SJSA1 (cell line): ENCODE results near the gene ATE1. TPM values are rescaled to one million over a fixed set of nuclear protein-coding genes. Genes with fewer than 3 reads are reported as not detected.
"Not testable (repeated sequence)": the region's sequence is repeated elsewhere in the genome, so short reads cannot be mapped to it uniquely, and the experiment has no call there.

Source experiments
- DNase-seq, 2 experiments: peaks; one replicate each; pipeline ENCODE4 v3.0.0-alpha.2; 2015 to 2020; ENCODE audit warnings: low spot score in 2 of 2, low read depth in 1 of 2
- H3K27ac ChIP-seq: fragments of 250-450 bp; sonication (Bioruptor Pico); 2 replicates; pipeline ENCODE4 v1.5.1; 2020; ENCODE audit warnings: mild to moderate bottlenecking, moderate library complexity
- H3K27me3 ChIP-seq: fragments of 250-450 bp; sonication (Bioruptor Pico); replicated peaks from 2 replicates; pipeline ENCODE4 v1.5.1; 2020; ENCODE audit warnings: mild to moderate bottlenecking, moderate library complexity
- H3K36me3 ChIP-seq: fragments of 250-450 bp; sonication (Bioruptor Pico); 2 replicates; pipeline ENCODE4 v1.5.1; 2020; ENCODE audit warnings: mild to moderate bottlenecking
- H3K4me1 ChIP-seq: fragments of 250-450 bp; sonication (Bioruptor Pico); replicated peaks from 2 replicates; pipeline ENCODE4 v1.6.1; 2021; ENCODE audit warnings: mild to moderate bottlenecking
- H3K4me3 ChIP-seq: fragments of 250-450 bp; sonication (Bioruptor Pico); 2 replicates; pipeline ENCODE4 v1.5.1; 2020; ENCODE audit warnings: mild to moderate bottlenecking
- H3K9me3 ChIP-seq: fragments of 250-450 bp; sonication (Bioruptor Pico); replicated peaks from 2 replicates; pipeline ENCODE4 v1.5.1; 2020; ENCODE audit warnings: mild to moderate bottlenecking
- total RNA-seq: library from RNA; depleted of rRNA; stranded (reverse); fragments of >200 nt; shearing (Covaris generic); gene quantifications from 2 replicates; pipeline ENCODE4 v1.2.3, GENCODE V29; 2014

The ATE1 gene
- total RNA-seq, 1 experiment from 2014 or later = 18.8 TPM

DNA sequence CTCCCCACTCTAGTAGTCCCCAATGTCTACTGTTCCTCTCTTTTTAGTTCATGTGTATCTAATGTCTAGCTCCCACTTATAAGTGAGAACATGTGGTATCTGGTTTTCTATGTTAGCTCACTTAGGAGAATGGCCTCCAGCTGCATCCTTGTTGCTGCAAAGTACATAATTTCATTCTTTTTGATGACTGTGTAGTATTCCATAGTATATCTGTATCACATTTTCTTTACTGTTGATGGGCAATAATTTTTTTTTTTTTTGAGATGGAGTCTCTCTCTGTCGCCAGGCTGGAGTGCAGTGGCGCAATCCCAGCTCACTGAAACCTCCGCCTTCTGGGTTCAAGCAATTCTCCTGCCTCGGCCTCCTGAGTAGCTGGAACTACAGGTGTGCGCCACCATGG lies 101.1 kb downstream of the ATE1 start:
- H3K4me1 ChIP-seq, H3K4me3 ChIP-seq, H3K9me3 ChIP-seq, DNase-seq, H3K27me3 ChIP-seq, H3K27ac ChIP-seq, H3K36me3 ChIP-seq: not testable (repeated sequence)

DNA sequence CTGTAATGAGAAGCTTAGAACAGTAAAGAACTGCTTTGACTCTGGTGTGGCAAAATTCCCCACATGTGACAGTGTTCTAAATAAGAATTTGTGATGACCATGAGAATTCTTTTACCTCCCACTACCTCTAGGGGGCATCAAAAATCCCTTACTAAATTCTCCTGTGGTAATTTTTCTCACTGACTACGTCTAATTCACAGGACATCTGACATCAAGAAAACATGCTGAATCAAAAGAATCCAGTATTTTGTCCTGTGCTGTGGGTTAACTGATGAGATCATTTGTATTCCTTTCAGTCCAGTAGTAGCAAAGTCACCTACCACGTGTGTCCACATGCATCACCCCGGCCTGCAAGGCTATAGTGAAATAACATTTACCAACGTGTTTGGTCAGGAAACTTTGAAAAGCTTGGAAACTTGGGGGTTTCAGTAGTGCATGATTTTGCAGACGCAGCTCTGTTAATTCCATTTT lies 103.8 kb downstream of the ATE1 start:
- Histone ChIP-seq H3K4me3 (no peak overlapping the region), H3K27me3 (no peaks in the 10 kb centered on the region), H3K36me3 (no peaks in the 10 kb centered on the region; the same call in 1 of the 2 replicates), H3K27ac (no peak overlapping the region), H3K4me1 (no peaks in the 10 kb centered on the region), H3K9me3 (no peaks in the 10 kb centered on the region)
- peak in 1 of 2 experiments; percentile 27 for DNase-seq

DNA sequence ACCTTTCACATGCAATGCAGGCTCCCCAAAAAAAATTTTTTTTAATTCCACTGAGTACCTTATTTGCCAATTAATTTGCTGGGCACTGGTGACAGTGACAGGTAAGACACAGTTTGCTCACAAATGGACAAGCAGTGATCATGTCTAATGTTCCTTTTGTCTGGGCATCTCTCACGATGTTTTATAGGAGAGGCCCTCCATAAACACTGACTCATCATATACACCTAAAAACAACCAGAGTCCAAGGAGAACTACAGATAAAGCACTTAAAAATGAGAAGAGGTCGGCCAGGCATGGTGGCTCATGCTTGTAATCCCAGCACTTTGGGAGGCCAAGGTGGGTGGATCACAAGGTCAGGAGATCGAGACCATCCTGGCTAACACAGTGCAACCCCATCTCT lies 105.1 kb downstream of the ATE1 start:
- Histone ChIP-seq H3K4me3 (no peak overlapping the region), H3K4me1 (no peaks in the 10 kb centered on the region), H3K27ac (no peak overlapping the region), H3K36me3 (no peaks in the 10 kb centered on the region; the same call in 1 of the 2 replicates), H3K9me3 (no peaks in the 10 kb centered on the region), H3K27me3 (no peaks in the 10 kb centered on the region)
- DNase-seq = no peak

DNA sequence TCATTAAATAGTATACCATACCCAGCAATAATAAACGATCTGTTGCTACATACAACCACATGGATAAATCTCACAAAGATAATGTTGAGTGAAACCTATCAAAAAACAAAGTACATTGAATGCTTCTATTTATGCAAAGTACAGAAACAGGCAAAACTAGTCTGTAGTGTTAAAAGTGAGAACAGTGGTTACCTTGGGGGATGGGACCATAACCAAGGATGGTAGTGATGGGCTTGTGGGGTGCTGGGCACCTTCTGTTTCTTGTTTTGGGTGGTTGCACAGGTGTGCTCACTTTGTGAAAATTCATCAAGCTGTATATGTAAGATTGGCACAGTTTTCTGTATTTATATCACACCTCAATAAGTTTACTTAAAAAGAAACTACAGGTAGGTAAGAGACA lies 105.7 kb downstream of the ATE1 start:
- no peaks in the 10 kb centered on the region for H3K4me1 ChIP-seq
- H3K27ac ChIP-seq = no peak overlapping the region
- no peaks in the 10 kb centered on the region for H3K27me3 ChIP-seq
- H3K4me3 ChIP-seq = no peak overlapping the region
- H3K36me3 ChIP-seq = no peaks in the 10 kb centered on the region
- H3K9me3 ChIP-seq = no peaks in the 10 kb centered on the region
- no peak for DNase-seq

DNA sequence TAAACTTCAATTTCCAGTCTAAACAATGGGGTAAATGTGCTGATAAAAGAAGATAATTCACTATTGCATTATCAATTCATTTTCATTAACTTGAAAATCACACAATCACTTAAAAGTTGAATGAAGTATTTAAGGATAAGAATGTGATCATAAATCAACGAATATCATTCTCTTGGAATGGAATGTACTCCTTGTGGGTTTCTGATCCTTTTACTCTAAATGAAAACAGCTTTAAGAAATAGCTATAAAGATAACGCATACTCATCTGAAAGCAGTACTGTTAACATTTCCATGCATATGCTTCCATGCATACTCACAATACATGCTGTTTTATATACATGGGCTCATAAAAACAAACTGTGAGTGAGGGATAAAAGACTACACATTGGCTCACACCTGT lies 108.8 kb downstream of the ATE1 start:
- Histone ChIP-seq H3K4me3 (no peak overlapping the region), H3K27ac (no peak overlapping the region), H3K36me3 (no peaks in the 10 kb centered on the region), H3K27me3 (no peaks in the 10 kb centered on the region), H3K9me3 (no peaks in the 10 kb centered on the region), H3K4me1 (no peaks in the 10 kb centered on the region)
- no peak for DNase-seq

DNA sequence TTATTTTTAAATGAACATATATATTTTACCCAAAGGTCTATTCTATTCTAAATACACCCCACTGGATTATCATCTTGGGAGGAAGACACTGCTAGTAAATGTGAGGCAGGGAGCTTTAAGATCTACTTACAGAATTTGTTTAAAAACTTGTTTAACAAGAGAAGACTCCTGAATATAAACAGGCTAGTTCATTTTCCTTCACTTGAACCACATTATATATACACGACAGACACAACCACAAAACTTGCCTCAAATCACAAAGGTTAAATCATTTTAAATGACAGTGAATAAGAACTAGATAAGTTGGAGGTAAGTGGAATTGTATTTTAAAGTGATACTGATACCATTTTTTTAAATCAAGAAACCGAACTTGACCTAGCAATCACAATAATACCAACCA lies 109.2 kb downstream of the ATE1 start:
- no peaks in the 10 kb centered on the region for H3K9me3 ChIP-seq
- no peaks in the 10 kb centered on the region for H3K27me3 ChIP-seq
- no peak for DNase-seq
- H3K27ac ChIP-seq = no peak overlapping the region
- no peaks in the 10 kb centered on the region for H3K4me1 ChIP-seq
- no peaks in the 10 kb centered on the region for H3K36me3 ChIP-seq
- no peak overlapping the region for H3K4me3 ChIP-seq

DNA sequence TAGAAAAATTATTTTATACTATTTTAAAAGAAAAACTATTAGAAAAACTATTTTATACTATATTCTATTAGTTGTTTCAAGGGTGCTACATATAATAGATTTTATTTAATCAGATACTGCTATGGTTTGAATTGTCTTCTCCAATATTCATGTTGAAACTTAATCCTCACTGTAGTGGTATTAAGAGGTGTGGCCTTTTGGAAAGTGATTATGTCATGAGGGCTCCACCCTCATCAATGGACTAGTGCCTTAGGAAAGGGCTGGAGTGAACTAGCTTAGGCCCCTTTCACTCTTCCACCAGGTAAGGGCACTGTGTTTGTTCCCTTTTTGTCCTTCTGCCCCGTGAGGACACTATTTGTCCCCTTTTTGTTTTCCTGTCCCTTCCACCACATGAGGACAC lies 111.6 kb downstream of the ATE1 start:
- H3K27me3 ChIP-seq = no peaks in the 10 kb centered on the region
- H3K4me3 ChIP-seq = no peak overlapping the region
- no peaks in the 10 kb centered on the region for H3K4me1 ChIP-seq
- H3K27ac ChIP-seq = no peak overlapping the region
- H3K36me3 ChIP-seq = no peaks in the 10 kb centered on the region
- no peaks in the 10 kb centered on the region for H3K9me3 ChIP-seq
- DNase-seq = no peak

DNA sequence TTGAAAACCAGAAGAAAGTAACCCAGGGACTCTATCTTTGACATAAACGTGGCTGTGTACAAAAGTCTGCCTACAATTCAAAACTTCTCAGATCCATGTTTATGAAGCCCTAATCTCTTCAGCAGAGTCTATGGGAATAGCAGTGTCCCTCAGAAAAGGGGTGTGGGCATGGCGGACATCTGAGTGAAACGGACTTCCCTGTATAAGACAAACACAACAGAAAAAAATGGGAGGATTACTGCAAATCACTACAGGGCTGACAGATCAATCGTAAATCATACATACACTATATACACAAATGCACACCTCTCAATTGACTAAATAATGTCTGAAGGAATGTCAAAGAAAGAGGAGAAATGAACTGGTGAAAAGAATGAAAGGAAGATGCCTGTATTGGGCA lies 114.0 kb downstream of the ATE1 start:
- H3K4me1 ChIP-seq = no peaks in the 10 kb centered on the region
- DNase-seq = no peak
- H3K27ac ChIP-seq = no peak overlapping the region

DNA sequence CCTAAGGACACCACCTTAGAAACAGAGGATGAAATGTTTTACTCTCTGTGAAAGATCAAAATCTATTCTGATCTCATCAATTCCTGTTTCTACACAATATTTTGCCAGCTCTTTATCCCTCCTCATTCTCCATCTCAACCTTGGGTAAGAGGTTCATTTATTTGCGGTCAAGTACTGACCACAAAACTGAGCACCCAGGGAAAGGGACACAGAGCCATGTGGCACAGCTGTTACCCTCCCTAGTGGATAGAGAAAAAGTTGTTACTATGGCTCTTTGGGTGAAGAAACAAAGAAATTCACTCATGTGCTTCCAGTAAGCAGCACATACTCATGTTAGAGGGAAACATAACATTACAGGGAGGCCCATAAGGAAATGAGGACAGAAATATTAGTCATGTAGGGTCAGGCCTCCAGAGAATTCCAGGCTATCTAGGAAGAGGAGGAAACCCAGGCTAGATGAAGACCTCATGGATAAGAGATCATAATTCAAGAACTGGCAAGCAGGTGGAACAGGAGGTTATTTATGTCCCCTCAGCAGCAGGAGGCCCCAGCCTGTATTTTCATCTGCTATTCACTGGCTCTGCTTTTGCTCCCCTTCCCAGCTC lies 114.5 kb downstream of the ATE1 start:
- H3K4me1 ChIP-seq = no peaks in the 10 kb centered on the region
- no peaks in the 10 kb centered on the region for H3K27me3 ChIP-seq
- H3K27ac ChIP-seq = no peak overlapping the region
- no peak overlapping the region for H3K4me3 ChIP-seq
- H3K9me3 ChIP-seq = no peaks in the 10 kb centered on the region
- H3K36me3 ChIP-seq = no peaks in the 10 kb centered on the region
- no peak for DNase-seq

More for the DNA sequence above, 114.0 kb downstream of the ATE1 start:
- H3K9me3 ChIP-seq = no peaks in the 10 kb centered on the region
- no peak overlapping the region for H3K4me3 ChIP-seq
- no peaks in the 10 kb centered on the region for H3K36me3 ChIP-seq
- H3K27me3 ChIP-seq = no peaks in the 10 kb centered on the region

DNA sequence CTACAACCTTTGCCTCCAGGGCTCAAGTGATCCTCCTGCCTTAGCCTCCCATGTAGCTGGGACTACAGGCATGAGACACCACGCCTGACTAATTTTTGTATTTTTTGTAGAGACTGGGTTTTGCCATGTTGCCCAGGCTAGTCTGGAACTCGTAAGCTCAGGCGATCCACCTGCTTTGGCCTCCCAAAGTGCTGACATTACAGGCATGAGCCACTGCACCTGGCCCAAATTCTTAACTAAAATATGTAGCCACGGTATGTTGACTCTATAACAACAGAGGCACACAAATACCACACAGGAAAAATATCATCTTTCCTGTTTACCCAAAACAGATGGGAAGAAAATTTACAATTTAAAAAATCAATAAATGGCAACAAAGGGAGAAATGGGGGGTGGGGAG lies 115.8 kb downstream of the ATE1 start:
- Histone ChIP-seq H3K27ac (no peak overlapping the region), H3K4me1 (no peaks in the 10 kb centered on the region), H3K36me3 (no peaks in the 10 kb centered on the region), H3K4me3 (no peak overlapping the region), H3K9me3 (no peaks in the 10 kb centered on the region), H3K27me3 (no peaks in the 10 kb centered on the region)
- no peak for DNase-seq

DNA sequence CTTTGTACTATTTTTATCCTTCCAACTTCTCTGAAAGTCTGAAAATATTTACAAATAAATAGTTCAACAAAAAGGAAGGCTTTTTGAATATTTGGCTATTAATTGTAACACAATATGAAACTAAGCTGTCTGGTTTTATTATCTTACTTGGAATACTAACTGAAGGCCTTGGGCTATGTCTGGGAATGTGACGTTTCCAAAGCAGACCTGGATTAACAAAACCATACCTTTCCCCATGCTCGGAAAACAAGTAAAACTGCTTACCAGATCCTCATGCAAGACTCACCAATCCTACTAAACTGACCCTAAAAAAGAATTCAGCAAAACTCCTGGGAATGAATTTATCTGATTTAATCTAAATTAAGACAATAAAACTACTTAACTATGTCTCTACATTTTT lies 116.4 kb downstream of the ATE1 start:
- no peaks in the 10 kb centered on the region for H3K36me3 ChIP-seq
- H3K4me1 ChIP-seq = no peaks in the 10 kb centered on the region
- H3K27ac ChIP-seq = no peak overlapping the region
- DNase-seq = no peak
- no peaks in the 10 kb centered on the region for H3K27me3 ChIP-seq
- H3K9me3 ChIP-seq = no peaks in the 10 kb centered on the region
- no peak overlapping the region for H3K4me3 ChIP-seq

DNA sequence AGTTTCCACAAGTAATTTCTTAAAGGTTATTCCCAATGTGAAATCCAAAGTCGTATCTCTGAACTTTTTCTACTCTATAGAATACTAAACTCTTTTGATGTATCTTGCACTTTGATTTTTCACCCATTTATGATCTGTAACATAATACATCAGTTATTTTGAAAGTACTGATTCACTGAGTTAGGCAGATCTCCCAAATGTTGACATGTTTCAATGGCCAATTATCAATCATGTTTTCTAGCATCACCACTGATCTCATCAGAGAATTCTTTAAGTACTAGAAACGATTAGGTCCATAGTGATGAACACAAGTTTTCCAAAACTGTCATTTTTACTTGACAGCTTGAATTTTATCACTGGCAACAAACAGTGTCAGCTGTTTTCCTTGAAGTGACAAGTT lies 119.0 kb downstream of the ATE1 start:
- no peaks in the 10 kb centered on the region for H3K36me3 ChIP-seq
- H3K9me3 ChIP-seq = no peaks in the 10 kb centered on the region
- no peaks in the 10 kb centered on the region for H3K27me3 ChIP-seq
- H3K4me1 ChIP-seq = no peaks in the 10 kb centered on the region
- H3K4me3 ChIP-seq = no peak overlapping the region
- no peak overlapping the region for H3K27ac ChIP-seq
- DNase-seq = no peak

DNA sequence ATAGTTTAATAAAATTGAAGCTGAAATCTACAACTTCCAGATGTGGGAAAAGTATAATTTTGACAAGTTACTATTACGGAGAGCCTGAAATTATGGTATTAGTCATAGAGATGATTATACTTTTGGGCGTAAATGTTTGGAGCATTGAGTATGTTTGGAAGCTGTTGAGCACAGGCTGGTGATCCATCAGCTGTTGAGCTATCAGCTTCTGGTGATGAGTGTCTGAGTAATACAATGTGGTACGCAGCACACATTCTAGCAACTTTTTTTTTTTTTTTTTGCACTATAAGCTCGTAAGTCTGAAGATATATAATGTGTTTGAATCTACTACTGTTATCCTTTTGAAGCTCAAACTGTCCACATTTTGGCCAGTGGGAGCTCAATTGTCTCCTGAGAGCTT lies 123.4 kb downstream of the ATE1 start:
- no peak overlapping the region for H3K4me3 ChIP-seq
- no peak for DNase-seq
- no peaks in the 10 kb centered on the region for H3K36me3 ChIP-seq
- H3K4me1 ChIP-seq = no peaks in the 10 kb centered on the region
- H3K27me3 ChIP-seq = no peaks in the 10 kb centered on the region
- H3K9me3 ChIP-seq = no peaks in the 10 kb centered on the region
- H3K27ac ChIP-seq = no peak overlapping the region

DNA sequence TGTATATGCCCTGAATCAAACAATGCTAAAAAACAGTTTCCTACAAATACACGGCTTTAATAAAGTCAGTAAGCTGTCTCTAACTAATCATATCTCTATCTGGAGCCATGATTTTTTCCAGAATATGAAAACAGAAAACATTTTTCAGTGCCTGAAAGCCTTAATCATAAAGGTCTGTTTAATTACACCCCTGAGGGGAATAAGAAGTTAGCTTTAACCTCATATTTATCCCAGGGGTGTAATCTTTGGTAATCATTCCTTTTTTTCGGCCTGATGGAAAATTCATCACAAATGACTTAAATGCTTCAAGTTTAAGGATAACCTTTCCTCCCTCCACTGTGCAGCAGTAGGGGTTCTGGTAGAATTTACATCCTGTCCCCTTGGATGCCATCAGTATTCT lies 124.2 kb downstream of the ATE1 start:
- Histone ChIP-seq H3K4me1 (no peaks in the 10 kb centered on the region), H3K9me3 (no peaks in the 10 kb centered on the region), H3K4me3 (no peak overlapping the region), H3K27me3 (no peaks in the 10 kb centered on the region), H3K36me3 (no peaks in the 10 kb centered on the region), H3K27ac (no peak overlapping the region)
- DNase-seq = no peak

DNA sequence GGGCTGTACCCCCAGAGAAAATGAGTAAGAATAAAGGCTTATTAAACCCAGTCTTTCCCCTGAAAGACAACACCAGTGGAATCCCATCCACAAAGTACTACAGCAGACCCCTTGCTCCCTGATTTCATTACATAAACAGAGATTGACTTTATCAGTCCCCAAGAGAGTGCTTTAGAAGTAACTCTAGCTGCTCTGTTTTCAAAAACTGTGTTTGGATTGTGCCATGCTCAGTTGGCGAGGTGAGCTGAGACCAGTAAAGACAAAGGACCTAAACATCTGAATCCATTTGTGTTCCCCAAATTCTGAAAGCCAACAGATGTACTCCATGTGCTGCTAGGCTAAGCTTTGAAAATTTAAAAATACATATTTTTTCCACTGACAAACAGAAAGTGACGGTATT lies 127.0 kb downstream of the ATE1 start:
- H3K4me1 ChIP-seq = no peaks in the 10 kb centered on the region
- no peak overlapping the region for H3K4me3 ChIP-seq
- DNase-seq = no peak
- H3K27me3 ChIP-seq = no peaks in the 10 kb centered on the region
- no peaks in the 10 kb centered on the region for H3K9me3 ChIP-seq
- H3K36me3 ChIP-seq = no peaks in the 10 kb centered on the region
- H3K27ac ChIP-seq = no peak overlapping the region
